Kidney (tissue), 14 donors: ENCODE results near the gene PHACTR1. TPM values are rescaled to one million over a fixed set of nuclear protein-coding genes. Genes with fewer than 3 reads are reported as not detected.

ENCODE experiments used
- DNase-seq, 5 donors: peaks; one replicate each; pipeline ENCODE4 v3.0.0-alpha.2; 2013 to 2020
- FAIRE-seq: peaks from 2 replicates; lab custom pipeline; 2012; peaks lifted over from hg19 to GRCh38; lab: Jason Lieb, UNC
- H3K27ac ChIP-seq, 2 donors: one replicate each; pipeline ENCODE4 v1.7.0; 2013; ENCODE audit warnings: low read depth in 2 of 2, low read length in 2 of 2, inconsistent platforms in 1 of 2
- H3K27me3 ChIP-seq: one replicate; pipeline ENCODE4 v1.7.1; 2013; ENCODE audit warnings: low read length, inconsistent platforms; ENCODE audit not compliant: control insufficient read depth, insufficient read depth
- H3K36me3 ChIP-seq, 3 donors: one replicate each; pipeline versions ENCODE4 v1.7.0 to v1.7.1; 2013; ENCODE audit warnings: low read length in 3 of 3, control low read depth in 1 of 3, inconsistent platforms in 1 of 3; ENCODE audit not compliant: insufficient read depth in 3 of 3, control insufficient read depth in 2 of 3
- H3K4me1 ChIP-seq, 3 donors: one replicate each; pipeline versions ENCODE4 v1.7.0 to v1.7.1; 2013; ENCODE audit warnings: low read length in 3 of 3, inconsistent platforms in 1 of 3, low read depth in 1 of 3; ENCODE audit not compliant: control insufficient read depth in 2 of 3, insufficient read depth in 2 of 3
- H3K4me3 ChIP-seq, 3 donors: one replicate each; pipeline versions ENCODE4 v1.7.0 to v1.8.1; 2013; ENCODE audit warnings: low read length in 3 of 3, control low read depth in 1 of 3, inconsistent platforms in 1 of 3
- H3K9ac ChIP-seq, 3 donors: one replicate each; pipeline versions ENCODE4 v1.7.0 to v1.7.1; 2013; ENCODE audit warnings: low read length in 3 of 3, control low read depth in 1 of 3, inconsistent platforms in 1 of 3
- H3K9me3 ChIP-seq, 3 donors: one replicate each; pipeline versions ENCODE4 v1.7.0 to v1.7.1; 2013; ENCODE audit warnings: low read length in 3 of 3, control low read depth in 1 of 3, inconsistent platforms in 1 of 3; ENCODE audit not compliant: control insufficient read depth in 2 of 3, insufficient read depth in 1 of 3
- intact Hi-C: fragments of 100-400 bp; cut with DNase I; formaldehyde crosslinking; loops from one replicate; pipeline ENCODE4 v1.11.1; 2022
- polyA plus RNA-seq: library from polyadenylated mRNA; stranded (reverse); fragments of 350-450 nt; fragmentation: Illumina TruSeq; extraction: RNeasy Lipid Tissue Mini Kit (QIAGEN cat#74804); gene quantifications from one replicate; pipeline ENCODE4 v1.2.3, GENCODE V29; 2014; ENCODE audit warnings: low read depth, low replicate concordance; ENCODE audit not compliant: insufficient read depth
- total RNA-seq: library from RNA; stranded (reverse); fragmentation: NEBNext Ultra II Directional; extraction: Animal tissue kit (Norgen Biotek cat#: 25700); gene quantifications from one replicate; pipeline ENCODE4 v1.2.1, GENCODE V29; 2021
- TF ChIP-seq, protein P1 (sequence below): IDR thresholded peaks from 3 replicates; pipeline ENCODE4 v1.5.1; 2012; ENCODE audit warnings: mild to moderate bottlenecking, moderate library complexity, borderline replicate concordance; ENCODE audit not compliant: insufficient read depth; ENCODE audit errors: extremely low read depth
- donor health status: control.
- donor health status: control.
- donor health status: control.
- donor health status: control.
- donor health status: control.
- donor health status: DM: yes; HTN: yes; CAD: no.
- donor health status: Normal renal cell carcinoma (clear cell type).

PHACTR1 gene
- total and polyA plus RNA-seq, 2 donors from 2014 or later = 3.3 to 33.6 TPM

DNA sequence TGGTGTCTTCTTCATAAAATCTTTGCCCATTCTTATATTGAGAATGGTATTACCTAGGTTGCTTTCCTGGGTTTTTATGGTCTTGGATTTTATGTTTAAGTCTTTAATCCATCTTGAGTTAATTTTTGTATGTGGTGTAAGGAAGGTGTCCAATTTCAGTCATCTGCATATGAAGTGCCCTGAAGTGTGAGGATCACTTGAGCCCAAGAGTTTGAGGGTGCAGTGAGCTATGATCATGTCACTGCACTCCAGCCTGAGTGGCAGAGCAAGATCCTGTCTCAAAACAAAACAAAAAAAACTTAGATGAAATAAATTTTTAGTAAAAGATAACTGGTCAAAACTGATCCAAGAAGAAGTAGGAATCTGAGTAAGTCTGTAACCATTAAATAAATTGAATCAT is 396.4 kb downstream of the PHACTR1 start:
- Histone ChIP-seq H3K9ac (no peak overlapping the region), H3K4me3 (no peak overlapping the region), H3K27ac (no peak overlapping the region), H3K9me3 (no peaks in the 10 kb centered on the region), H3K36me3 (no peaks in the 10 kb centered on the region), H3K27me3 (no peaks in the 10 kb centered on the region), H3K4me1 (peaks cover 0 to 14% (median 0%) of the 10 kb centered on the region in 3 donors)
- FAIRE-seq (no peak), DNase-seq (no peak)
- TF ChIP-seq, protein P1, sequence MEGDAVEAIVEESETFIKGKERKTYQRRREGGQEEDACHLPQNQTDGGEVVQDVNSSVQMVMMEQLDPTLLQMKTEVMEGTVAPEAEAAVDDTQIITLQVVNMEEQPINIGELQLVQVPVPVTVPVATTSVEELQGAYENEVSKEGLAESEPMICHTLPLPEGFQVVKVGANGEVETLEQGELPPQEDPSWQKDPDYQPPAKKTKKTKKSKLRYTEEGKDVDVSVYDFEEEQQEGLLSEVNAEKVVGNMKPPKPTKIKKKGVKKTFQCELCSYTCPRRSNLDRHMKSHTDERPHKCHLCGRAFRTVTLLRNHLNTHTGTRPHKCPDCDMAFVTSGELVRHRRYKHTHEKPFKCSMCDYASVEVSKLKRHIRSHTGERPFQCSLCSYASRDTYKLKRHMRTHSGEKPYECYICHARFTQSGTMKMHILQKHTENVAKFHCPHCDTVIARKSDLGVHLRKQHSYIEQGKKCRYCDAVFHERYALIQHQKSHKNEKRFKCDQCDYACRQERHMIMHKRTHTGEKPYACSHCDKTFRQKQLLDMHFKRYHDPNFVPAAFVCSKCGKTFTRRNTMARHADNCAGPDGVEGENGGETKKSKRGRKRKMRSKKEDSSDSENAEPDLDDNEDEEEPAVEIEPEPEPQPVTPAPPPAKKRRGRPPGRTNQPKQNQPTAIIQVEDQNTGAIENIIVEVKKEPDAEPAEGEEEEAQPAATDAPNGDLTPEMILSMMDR = no peak
- intact Hi-C loops = no loop called here

DNA sequence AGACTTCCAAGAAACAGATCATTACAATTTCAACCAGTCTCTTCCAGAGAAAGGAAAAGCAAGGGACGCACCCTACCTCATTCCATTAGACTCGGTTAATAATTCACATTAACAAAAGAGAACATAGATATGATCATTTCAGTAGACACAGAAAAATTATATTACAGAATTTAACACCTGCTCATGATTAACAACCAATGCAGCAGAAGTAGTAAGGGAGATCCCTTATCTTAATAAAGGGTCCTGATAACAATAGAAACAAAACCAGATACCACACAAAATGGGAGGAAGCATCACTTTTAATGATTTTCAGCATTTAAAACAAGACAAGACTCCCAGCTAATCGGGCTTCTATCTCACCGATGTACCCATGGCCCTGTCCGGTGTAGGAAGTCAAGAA is 396.8 kb downstream of the PHACTR1 start:
- Histone ChIP-seq H3K9me3 (no peaks in the 10 kb centered on the region), H3K27ac (no peak overlapping the region), H3K4me1 (peaks cover 0 to 14% (median 0%) of the 10 kb centered on the region in 3 donors), H3K36me3 (no peaks in the 10 kb centered on the region), H3K4me3 (no peak overlapping the region), H3K9ac (no peak overlapping the region), H3K27me3 (no peaks in the 10 kb centered on the region)
- FAIRE-seq (no peak), DNase-seq (peak in 1 of 5 donors; percentile 25)
- TF ChIP-seq, protein P1 = no peak
- intact Hi-C loops = no loop called here

DNA sequence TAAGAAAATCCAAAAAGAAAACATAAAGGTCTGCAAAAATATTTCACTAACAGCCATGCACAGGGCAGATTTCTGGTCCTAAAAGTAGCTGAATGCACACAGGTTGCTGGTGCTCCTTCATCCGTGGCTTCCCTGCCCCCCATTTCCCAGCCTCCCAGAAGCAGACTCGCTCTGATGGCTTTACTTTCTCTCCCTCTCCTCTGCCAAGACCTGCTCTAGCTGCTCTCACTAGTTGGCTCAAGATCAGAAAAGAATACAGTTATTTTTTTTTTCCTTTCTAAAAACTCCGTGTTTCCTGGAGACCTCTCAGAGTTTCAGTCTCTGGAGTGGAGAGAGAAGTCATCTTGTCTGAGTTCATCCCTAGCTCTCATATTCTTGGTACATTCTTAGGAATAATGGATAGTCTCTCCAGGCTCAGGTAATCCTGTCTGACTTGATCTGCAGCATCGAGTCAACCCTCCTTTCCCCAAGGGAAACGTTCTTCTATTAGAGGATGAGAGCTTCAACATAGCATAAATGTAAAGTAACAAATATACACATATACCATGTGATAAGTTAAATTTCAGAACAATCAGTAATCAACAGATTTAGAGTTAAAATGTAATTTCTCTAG is 397.5 kb downstream of the PHACTR1 start:
- intact Hi-C loops = no loop called here

More for the DNA sequence above, 397.5 kb downstream of the PHACTR1 start:
- Histone ChIP-seq H3K36me3 (no peaks in the 10 kb centered on the region), H3K9me3 (no peaks in the 10 kb centered on the region), H3K27me3 (no peaks in the 10 kb centered on the region), H3K9ac (peak overlapping the region in 1 of 3 donors; percentile 28), H3K4me1 (peaks cover 0 to 14% (median 0%) of the 10 kb centered on the region in 3 donors), H3K27ac (no peak overlapping the region), H3K4me3 (peak overlapping the region in 1 of 3 donors; percentile 36)
- DNase-seq = peak; percentile 80 to 90 (median 80)
- FAIRE-seq = no peak
- TF ChIP-seq, protein P1 = no peak
